Measurements from ENCODE around the gene HOXB4. TPM values are rescaled to one million over a fixed set of nuclear protein-coding genes. Genes with fewer than 3 reads are reported as not detected.
"Not testable (repeated sequence)": the region's sequence is repeated elsewhere in the genome, so short reads cannot be mapped to it uniquely, and the experiment has no call there.

HOXB4 gene
- polyA plus RNA-seq, 2 donors: 1.8 to 4.2 TPM

DNA sequence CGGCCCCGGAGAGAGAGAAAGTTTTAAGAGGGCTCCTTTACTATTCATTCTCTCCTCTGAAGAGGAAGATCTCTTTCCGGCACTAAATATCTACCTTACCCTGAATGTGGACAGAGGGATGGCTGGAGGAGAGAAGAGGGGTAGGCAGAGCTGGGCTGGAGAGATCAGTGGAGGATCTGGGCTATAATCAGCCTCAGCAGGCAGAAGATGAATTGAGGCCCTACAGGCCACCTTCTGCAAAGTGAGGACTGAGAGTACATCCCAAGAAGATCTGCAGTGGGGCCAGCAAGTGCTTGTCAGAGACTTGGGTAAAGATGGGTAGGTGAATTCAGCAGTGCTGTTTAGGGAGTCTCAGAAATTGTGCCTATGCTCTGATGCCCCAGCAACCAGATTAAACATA is 40.8 kb downstream of the HOXB4 start:
- Histone ChIP-seq H3K36me3 (ENCODE audit: control insufficient read depth in 2 of 2, insufficient read depth in 2 of 2, low read length in 1 of 2) (no peaks in the 10 kb centered on the region), H3K9me3 (ENCODE audit: control insufficient read depth in 2 of 2, insufficient read depth in 1 of 2, low read depth in 1 of 2, low read length in 1 of 2) (no peaks in the 10 kb centered on the region), H3K4me1 (ENCODE audit: control insufficient read depth in 2 of 2, insufficient read depth in 2 of 2, low read length in 1 of 2) (no peaks in the 10 kb centered on the region), H3K27ac (ENCODE audit: low read depth in 2 of 2, low read length in 1 of 2) (no peak overlapping the region), H3K27me3 (ENCODE audit: control insufficient read depth in 1 of 2, insufficient read depth in 2 of 2, low read length in 2 of 2) (no peaks in the 10 kb centered on the region), H3K4me3 (ENCODE audit: low read depth in 1 of 2, low read length in 2 of 2) (no peak overlapping the region)
- WGBS, 2 donors: 94 to 98% methylated on average over 3 of the region's 3 CpGs

DNA sequence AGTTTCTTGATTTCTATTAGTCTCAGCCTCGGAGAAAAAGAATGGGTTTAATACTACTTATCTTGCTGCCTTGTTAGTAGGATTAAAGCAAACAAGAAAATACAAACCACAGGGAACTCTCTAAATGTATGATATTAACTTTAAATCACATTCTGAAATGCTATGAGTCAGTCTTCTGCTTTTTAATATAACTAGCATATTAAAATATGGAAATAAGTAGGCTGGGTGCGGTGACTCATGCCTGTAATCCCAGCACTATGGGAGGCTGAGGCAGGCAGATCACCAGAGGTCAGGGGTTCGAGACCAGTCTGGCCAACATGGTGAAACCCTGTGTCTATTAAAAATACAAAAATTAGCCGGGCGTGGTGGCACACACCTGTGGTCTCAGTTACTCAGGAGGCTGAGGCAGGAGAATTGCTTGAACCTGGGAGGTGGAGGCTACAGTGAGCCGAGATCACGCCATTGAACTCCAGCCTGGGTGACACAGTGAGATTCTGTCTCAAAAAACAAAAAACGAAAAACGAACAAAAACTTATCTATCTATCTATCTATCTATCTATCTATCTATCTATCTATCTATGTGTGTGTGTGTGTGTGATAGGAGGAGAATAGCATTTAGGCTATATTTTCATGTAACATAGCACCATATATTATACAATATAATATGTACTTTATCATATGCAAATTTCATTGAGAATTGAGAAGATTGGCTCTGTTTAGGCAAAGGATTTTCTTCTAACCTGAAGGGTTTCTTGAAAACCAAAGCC is 42.2 kb downstream of the HOXB4 start:
- not testable (repeated sequence) for H3K9me3 ChIP-seq (ENCODE audit: control insufficient read depth in 2 of 2, insufficient read depth in 1 of 2, low read depth in 1 of 2, low read length in 1 of 2); H3K4me3 ChIP-seq (ENCODE audit: low read depth in 1 of 2, low read length in 2 of 2); H3K27me3 ChIP-seq (ENCODE audit: control insufficient read depth in 1 of 2, insufficient read depth in 2 of 2, low read length in 2 of 2); H3K36me3 ChIP-seq (ENCODE audit: control insufficient read depth in 2 of 2, insufficient read depth in 2 of 2, low read length in 1 of 2); H3K27ac ChIP-seq (ENCODE audit: low read depth in 2 of 2, low read length in 1 of 2); H3K4me1 ChIP-seq (ENCODE audit: control insufficient read depth in 2 of 2, insufficient read depth in 2 of 2, low read length in 1 of 2)
- WGBS, 2 donors: 80 to 90% methylated on average over 9 of the region's 9 CpGs

DNA sequence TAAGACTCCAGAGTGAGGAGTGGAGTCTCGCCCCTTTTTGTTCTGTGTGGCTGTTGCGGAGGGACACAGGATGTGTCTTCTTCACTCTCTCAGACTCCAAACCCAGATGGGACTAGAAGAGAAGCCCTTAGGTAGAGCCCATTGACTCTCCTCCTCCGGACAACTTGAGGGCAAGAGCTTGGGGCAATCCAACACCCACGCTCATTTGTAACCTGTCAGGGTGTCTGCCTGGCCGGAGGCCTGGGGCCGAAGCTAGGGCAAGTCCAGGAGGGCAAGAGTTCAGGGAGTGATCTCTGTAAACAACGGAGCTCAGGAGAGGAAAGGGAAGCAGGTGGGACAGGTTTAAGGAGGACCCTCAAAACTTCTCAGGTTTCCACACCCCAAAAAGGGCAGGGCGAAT is 45.9 kb downstream of the HOXB4 start:
- H3K27me3 ChIP-seq (ENCODE audit: control insufficient read depth in 1 of 2, insufficient read depth in 2 of 2, low read length in 2 of 2): no peaks in the 10 kb centered on the region
- H3K27ac ChIP-seq (ENCODE audit: low read depth in 2 of 2, low read length in 1 of 2): no peak overlapping the region
- no peaks in the 10 kb centered on the region for H3K36me3 ChIP-seq (ENCODE audit: control insufficient read depth in 2 of 2, insufficient read depth in 2 of 2, low read length in 1 of 2)
- WGBS, 2 donors: 81 to 88% methylated on average over 8 of the region's 8 CpGs
- no peaks in the 10 kb centered on the region for H3K9me3 ChIP-seq (ENCODE audit: control insufficient read depth in 2 of 2, insufficient read depth in 1 of 2, low read depth in 1 of 2, low read length in 1 of 2)
- peaks cover 0 to 3% of the 10 kb centered on the region in 2 donors for H3K4me1 ChIP-seq (ENCODE audit: control insufficient read depth in 2 of 2, insufficient read depth in 2 of 2, low read length in 1 of 2)
- no peak overlapping the region for H3K4me3 ChIP-seq (ENCODE audit: low read depth in 1 of 2, low read length in 2 of 2)

DNA sequence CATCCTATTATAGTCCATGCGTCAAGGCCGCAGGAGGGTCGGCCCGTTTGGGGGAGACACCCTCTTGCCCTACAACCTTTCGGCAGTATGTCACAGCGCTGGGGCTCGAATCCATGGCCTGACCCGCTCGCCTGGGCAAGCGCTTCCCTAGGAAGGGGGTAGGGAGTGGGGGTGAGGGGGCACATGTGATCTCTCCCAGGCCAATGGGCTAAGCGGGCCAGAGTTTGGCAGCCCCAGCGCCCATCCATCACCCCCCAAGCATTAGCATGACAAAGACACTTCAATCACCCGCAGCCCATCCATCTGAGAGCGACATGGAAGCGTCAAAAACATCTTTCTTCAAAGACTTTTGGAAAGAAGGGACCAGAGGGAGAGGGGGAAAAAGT is 47.3 kb downstream of the HOXB4 start, which contains the start of gene HOXB1:
TSS of gene HOXB1 (minus strand) at position 125 of the 386 bp plus-strand sequence. CDS start at position 18, 107 bp downstream.
- no peaks in the 10 kb centered on the region for H3K27me3 ChIP-seq (ENCODE audit: control insufficient read depth in 1 of 2, insufficient read depth in 2 of 2, low read length in 2 of 2)
- H3K9me3 ChIP-seq (ENCODE audit: control insufficient read depth in 2 of 2, insufficient read depth in 1 of 2, low read depth in 1 of 2, low read length in 1 of 2): no peaks in the 10 kb centered on the region
- H3K27ac ChIP-seq (ENCODE audit: low read depth in 2 of 2, low read length in 1 of 2): peak within 1 kb of the TSS; percentile 72 to 88
- no peaks in the 10 kb centered on the region for H3K36me3 ChIP-seq (ENCODE audit: control insufficient read depth in 2 of 2, insufficient read depth in 2 of 2, low read length in 1 of 2)
- H3K4me3 ChIP-seq (ENCODE audit: low read depth in 1 of 2, low read length in 2 of 2): no peak within 1 kb of the TSS
- WGBS, 2 donors: 78 to 89% methylated on average over 15 of the region's 15 CpGs
- H3K4me1 ChIP-seq (ENCODE audit: control insufficient read depth in 2 of 2, insufficient read depth in 2 of 2, low read length in 1 of 2): peaks cover 0 to 4% of the 10 kb centered on the region in 2 donors

DNA sequence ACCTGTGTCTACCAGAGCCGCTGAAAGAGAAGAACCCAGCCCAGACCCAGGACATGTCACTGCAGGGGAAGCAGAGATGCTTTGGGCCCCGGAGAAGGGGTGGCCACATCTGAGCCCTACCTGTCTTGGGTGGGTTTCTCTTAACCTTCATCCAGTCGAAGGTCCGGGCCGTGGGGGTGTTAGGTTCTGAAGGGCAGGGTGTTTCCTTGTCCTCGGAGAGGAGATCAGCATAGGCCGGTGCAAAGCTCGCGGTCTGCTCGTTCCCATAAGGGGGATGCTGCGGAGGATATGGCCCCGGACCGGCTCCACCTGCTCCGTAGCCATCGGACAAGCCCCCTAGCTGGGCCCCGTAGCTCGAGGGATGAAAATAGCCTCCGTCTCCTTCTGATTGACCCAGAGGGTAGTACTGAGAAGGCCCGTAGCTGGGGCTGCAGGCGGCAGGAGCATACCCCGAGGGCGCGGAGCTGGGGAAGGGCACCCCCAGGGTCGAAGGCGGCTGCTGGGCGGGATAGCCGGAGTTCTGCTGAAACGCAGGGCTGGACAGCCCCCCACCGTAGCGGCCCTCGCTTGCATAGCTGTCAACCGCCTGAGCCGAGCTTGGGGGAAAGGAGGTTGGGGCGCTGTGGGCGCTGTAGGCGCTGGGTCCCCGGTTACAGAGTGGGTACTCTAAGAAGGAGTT is 47.8 kb downstream of the HOXB4 start:
- H3K4me3 ChIP-seq (ENCODE audit: low read depth in 1 of 2, low read length in 2 of 2): no peak overlapping the region
- H3K4me1 ChIP-seq (ENCODE audit: control insufficient read depth in 2 of 2, insufficient read depth in 2 of 2, low read length in 1 of 2): peaks cover 0 to 4% of the 10 kb centered on the region in 2 donors
- H3K27me3 ChIP-seq (ENCODE audit: control insufficient read depth in 1 of 2, insufficient read depth in 2 of 2, low read length in 2 of 2): no peaks in the 10 kb centered on the region
- no peaks in the 10 kb centered on the region for H3K9me3 ChIP-seq (ENCODE audit: control insufficient read depth in 2 of 2, insufficient read depth in 1 of 2, low read depth in 1 of 2, low read length in 1 of 2)
- 78 to 88% methylated on average over 37 of the region's 37 CpGs for WGBS, 2 donors
- H3K27ac ChIP-seq (ENCODE audit: low read depth in 2 of 2, low read length in 1 of 2): peak overlapping the region; percentile 72 to 88
- H3K36me3 ChIP-seq (ENCODE audit: control insufficient read depth in 2 of 2, insufficient read depth in 2 of 2, low read length in 1 of 2): no peaks in the 10 kb centered on the region

DNA sequence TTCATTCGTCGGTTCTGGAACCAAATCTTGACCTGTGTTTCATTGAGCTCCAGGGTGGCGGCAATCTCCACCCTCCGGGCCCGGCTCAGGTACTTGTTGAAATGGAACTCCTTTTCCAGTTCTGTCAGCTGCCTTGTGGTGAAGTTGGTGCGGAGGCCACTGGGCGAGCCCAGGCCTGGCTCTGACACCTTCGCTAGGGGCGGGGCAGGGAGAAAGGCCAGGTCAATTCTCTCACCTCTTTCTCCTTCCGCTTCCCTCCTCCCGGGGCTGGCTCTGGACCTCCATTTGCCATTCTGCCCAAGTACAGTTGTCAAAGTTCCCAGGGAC is 48.5 kb downstream of the HOXB4 start:
- WGBS, 2 donors: 55 to 59% methylated on average over 11 of the region's 11 CpGs
- Histone ChIP-seq H3K4me1 (ENCODE audit: control insufficient read depth in 2 of 2, insufficient read depth in 2 of 2, low read length in 1 of 2) (peaks cover 0 to 4% of the 10 kb centered on the region in 2 donors), H3K27me3 (ENCODE audit: control insufficient read depth in 1 of 2, insufficient read depth in 2 of 2, low read length in 2 of 2) (no peaks in the 10 kb centered on the region), H3K4me3 (ENCODE audit: low read depth in 1 of 2, low read length in 2 of 2) (no peak overlapping the region), H3K9me3 (ENCODE audit: control insufficient read depth in 2 of 2, insufficient read depth in 1 of 2, low read depth in 1 of 2, low read length in 1 of 2) (no peaks in the 10 kb centered on the region), H3K36me3 (ENCODE audit: control insufficient read depth in 2 of 2, insufficient read depth in 2 of 2, low read length in 1 of 2) (no peaks in the 10 kb centered on the region), H3K27ac (ENCODE audit: low read depth in 2 of 2, low read length in 1 of 2) (peak overlapping the region; percentile 72 to 88)

DNA sequence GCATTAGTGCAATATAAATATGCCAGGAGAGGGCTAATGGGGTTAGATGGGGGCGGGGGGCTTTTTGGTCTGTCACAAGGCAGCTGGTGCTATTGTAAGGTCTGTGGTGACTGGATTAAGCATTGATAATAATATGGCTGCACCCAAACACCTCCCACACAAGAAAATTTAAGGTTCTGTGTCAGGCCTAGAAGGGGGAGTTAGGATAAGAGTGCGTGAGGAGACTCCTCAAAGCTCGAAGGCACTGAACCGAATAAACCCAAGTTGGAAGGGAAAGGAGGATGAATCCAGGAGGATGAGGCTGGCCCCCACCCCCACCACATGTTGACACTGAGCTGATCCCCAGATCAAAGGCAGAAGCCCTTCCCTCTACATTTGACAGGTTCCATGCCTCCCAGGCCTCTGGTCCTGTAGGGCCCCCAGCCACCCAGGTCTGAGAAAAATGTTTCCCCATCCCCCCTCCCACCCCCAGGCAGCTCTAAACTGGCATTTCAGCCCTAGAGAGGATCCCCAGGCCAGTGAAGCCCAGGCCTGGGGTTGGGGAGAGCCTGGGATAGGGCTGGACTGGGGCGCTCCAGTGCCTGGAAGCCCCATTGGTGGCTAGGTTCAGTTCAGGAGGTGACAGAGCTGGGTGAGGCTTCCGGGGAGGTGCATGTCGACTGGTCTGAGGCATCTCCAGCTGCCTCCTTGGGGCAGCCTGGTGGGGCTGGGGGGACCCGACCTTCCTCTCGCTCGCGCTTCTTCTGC is 49.0 kb downstream of the HOXB4 start:
- peak overlapping the region; percentile 72 to 88 for H3K27ac ChIP-seq (ENCODE audit: low read depth in 2 of 2, low read length in 1 of 2)
- H3K36me3 ChIP-seq (ENCODE audit: control insufficient read depth in 2 of 2, insufficient read depth in 2 of 2, low read length in 1 of 2): no peaks in the 10 kb centered on the region
- 78 to 82% methylated on average over 11 of the region's 11 CpGs for WGBS, 2 donors
- H3K4me3 ChIP-seq (ENCODE audit: low read depth in 1 of 2, low read length in 2 of 2): no peak overlapping the region
- H3K27me3 ChIP-seq (ENCODE audit: control insufficient read depth in 1 of 2, insufficient read depth in 2 of 2, low read length in 2 of 2): no peaks in the 10 kb centered on the region
- H3K4me1 ChIP-seq (ENCODE audit: control insufficient read depth in 2 of 2, insufficient read depth in 2 of 2, low read length in 1 of 2): peaks cover 0 to 4% of the 10 kb centered on the region in 2 donors
- no peaks in the 10 kb centered on the region for H3K9me3 ChIP-seq (ENCODE audit: control insufficient read depth in 2 of 2, insufficient read depth in 1 of 2, low read depth in 1 of 2, low read length in 1 of 2)

DNA sequence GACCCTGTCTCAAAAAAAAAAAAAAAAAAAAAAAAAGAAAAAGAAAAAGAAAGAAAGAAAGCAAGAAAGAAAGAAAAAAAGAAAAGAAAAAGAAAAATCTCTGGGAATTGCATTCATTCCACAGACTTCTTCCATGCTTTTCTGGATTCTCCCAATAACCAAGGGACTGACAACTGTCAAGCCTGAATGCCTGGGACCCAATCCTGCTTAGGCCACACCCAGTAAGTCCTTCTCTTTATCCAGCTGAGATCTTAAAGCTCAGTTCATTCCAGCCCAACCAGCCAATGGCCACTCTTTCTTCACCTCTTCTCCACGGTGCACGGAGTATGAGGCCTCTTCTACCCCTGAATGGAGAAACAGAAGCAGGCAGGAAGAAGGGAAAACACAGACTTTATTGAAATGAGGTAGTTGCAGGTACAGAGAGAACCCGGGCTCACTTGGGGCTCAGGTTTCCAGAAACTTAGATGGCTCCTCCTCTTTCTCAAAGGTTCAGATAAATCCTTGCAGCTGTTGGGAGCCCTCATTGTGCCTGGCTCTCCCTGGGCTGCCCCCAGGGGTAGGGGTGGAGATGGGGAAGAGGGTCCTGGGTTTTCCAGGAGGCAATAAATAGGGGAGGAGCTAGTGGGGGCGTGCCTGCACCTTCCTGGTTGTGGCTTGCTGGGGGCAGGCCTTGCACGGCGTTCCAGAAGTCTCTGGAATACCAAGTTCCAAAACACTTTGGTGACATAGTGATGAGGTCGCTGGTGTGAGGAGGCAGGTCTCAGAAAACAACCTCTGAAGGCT is 49.8 kb downstream of the HOXB4 start:
- Histone ChIP-seq H3K4me1 (ENCODE audit: control insufficient read depth in 2 of 2, insufficient read depth in 2 of 2, low read length in 1 of 2) (peaks cover 0 to 4% of the 10 kb centered on the region in 2 donors), H3K27me3 (ENCODE audit: control insufficient read depth in 1 of 2, insufficient read depth in 2 of 2, low read length in 2 of 2) (no peaks in the 10 kb centered on the region), H3K27ac (ENCODE audit: low read depth in 2 of 2, low read length in 1 of 2) (peak overlapping the region; percentile 72 to 88), H3K36me3 (ENCODE audit: control insufficient read depth in 2 of 2, insufficient read depth in 2 of 2, low read length in 1 of 2) (no peaks in the 10 kb centered on the region), H3K4me3 (ENCODE audit: low read depth in 1 of 2, low read length in 2 of 2) (no peak overlapping the region), H3K9me3 (ENCODE audit: control insufficient read depth in 2 of 2, insufficient read depth in 1 of 2, low read depth in 1 of 2, low read length in 1 of 2) (no peaks in the 10 kb centered on the region)
- WGBS, 2 donors: 63 to 74% methylated on average over 7 of the region's 7 CpGs

DNA sequence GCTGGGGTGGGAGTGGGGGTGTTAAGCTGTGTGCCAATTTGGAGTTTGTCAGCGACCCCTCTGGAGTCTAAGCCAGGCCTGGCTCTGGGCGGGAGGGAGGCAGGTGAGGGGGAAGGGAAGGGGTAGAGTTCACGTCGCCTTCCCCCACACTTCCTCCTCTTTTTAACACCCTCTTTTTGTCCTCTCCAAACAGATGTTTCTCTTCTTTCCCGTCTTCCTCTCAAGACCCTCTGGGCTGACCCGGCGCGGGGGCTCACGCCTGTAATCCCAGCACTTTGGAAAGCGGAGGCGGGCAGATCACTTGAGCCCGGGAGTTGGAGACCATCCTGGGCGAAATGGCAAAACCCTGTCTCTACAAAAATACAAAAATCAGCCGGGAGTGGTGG is 50.6 kb downstream of the HOXB4 start:
- Histone ChIP-seq H3K27me3 (ENCODE audit: control insufficient read depth in 1 of 2, insufficient read depth in 2 of 2, low read length in 2 of 2) (no peaks in the 10 kb centered on the region), H3K4me3 (ENCODE audit: low read depth in 1 of 2, low read length in 2 of 2) (no peak overlapping the region)

More for the DNA sequence above, 50.6 kb downstream of the HOXB4 start:
- WGBS, 2 donors: 65 to 89% methylated on average over 13 to 14 of the region's 14 CpGs
- no peaks in the 10 kb centered on the region for H3K36me3 ChIP-seq (ENCODE audit: control insufficient read depth in 2 of 2, insufficient read depth in 2 of 2, low read length in 1 of 2)
- no peak overlapping the region for H3K27ac ChIP-seq (ENCODE audit: low read depth in 2 of 2, low read length in 1 of 2)
- peaks cover 0 to 4% of the 10 kb centered on the region in 2 donors for H3K4me1 ChIP-seq (ENCODE audit: control insufficient read depth in 2 of 2, insufficient read depth in 2 of 2, low read length in 1 of 2)
- H3K9me3 ChIP-seq (ENCODE audit: control insufficient read depth in 2 of 2, insufficient read depth in 1 of 2, low read depth in 1 of 2, low read length in 1 of 2): no peaks in the 10 kb centered on the region

Measured in esophagus (tissue), 2 donors.